ENCODE data around the gene EPGN. TPM values are rescaled to one million over a fixed set of nuclear protein-coding genes. Genes with fewer than 3 reads are reported as not detected.

The EPGN gene
- total RNA-seq, 4 donors from 2014 or later: not detected

DNA sequence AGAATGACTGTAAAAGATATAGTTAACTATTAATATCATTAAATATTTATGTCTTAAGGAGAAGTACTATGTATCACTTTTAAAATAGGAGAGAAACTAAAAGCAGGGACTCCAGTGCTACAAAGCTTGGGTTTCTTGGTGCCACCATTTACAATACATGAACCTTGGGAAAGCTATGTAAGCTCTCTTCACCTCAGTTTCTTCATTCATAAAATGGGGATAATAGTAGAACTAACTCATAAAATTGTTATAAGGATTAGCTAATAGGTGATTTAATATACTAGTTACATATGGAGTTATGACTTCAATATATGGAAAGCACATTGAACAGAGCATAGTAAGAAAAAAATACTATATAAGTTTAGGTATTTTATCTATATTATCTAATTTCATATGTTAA lies 23.7 kb downstream of the EPGN start:
- TF ChIP-seq, protein P1, sequence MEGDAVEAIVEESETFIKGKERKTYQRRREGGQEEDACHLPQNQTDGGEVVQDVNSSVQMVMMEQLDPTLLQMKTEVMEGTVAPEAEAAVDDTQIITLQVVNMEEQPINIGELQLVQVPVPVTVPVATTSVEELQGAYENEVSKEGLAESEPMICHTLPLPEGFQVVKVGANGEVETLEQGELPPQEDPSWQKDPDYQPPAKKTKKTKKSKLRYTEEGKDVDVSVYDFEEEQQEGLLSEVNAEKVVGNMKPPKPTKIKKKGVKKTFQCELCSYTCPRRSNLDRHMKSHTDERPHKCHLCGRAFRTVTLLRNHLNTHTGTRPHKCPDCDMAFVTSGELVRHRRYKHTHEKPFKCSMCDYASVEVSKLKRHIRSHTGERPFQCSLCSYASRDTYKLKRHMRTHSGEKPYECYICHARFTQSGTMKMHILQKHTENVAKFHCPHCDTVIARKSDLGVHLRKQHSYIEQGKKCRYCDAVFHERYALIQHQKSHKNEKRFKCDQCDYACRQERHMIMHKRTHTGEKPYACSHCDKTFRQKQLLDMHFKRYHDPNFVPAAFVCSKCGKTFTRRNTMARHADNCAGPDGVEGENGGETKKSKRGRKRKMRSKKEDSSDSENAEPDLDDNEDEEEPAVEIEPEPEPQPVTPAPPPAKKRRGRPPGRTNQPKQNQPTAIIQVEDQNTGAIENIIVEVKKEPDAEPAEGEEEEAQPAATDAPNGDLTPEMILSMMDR (IDR thresholded peaks at IDR 0.05; ENCODE audit: low read depth): no peak

DNA sequence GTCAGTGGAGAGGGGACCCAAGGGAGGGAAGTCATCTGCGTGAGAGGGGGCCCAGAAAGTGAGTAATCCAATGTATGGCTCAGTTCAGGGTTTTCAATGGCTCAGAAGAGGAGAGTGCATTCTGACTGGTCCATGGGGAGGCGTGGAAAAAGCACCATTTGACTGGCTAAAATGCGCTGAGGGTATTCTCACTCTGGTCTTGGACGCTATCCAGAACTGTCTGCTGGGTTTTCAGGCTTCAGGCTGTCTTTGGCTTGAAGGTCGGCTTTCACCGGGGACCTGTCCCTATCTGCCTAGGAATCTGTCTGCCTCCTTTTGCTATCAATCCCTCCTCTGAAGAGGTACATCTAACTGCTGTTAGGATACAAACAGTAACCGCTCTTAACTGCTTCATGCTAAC lies 26.4 kb downstream of the EPGN start:
- TF ChIP-seq, protein P1 (IDR thresholded peaks at IDR 0.05; ENCODE audit: low read depth): no peak

DNA sequence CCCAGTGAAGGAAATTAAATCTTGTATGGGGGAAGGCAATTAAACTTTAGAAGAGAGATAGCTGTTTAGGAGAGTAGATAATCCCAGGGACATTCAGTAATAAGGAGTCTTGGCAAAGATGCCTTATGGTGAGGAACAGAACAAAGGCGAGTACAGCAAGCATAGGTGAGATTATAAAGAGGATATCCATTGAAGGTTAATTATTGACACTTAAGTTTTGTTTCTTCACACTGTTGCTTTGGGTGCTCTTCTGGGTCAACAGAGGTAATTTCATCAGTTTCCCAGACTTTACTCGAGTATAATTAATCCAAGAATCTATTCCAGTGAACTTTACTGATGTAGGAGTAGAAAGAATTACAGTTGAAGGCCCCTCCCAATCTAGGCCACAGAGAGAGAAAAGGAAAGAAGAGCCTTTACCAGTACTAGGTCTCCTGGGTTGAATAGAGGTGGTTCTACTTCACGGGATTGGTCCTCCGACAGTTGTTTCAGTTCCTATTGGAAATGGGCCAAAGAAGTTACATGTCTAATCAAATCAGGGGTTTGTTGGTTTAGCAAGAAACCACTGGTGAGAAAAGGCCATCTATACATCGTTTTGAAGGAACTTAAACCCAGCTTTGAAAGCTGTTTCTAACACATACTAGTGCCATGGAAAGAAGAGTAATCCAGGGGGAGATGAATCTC lies 27.2 kb downstream of the EPGN start:
- TF ChIP-seq, protein P1 (IDR thresholded peaks at IDR 0.05; ENCODE audit: low read depth): no peak

DNA sequence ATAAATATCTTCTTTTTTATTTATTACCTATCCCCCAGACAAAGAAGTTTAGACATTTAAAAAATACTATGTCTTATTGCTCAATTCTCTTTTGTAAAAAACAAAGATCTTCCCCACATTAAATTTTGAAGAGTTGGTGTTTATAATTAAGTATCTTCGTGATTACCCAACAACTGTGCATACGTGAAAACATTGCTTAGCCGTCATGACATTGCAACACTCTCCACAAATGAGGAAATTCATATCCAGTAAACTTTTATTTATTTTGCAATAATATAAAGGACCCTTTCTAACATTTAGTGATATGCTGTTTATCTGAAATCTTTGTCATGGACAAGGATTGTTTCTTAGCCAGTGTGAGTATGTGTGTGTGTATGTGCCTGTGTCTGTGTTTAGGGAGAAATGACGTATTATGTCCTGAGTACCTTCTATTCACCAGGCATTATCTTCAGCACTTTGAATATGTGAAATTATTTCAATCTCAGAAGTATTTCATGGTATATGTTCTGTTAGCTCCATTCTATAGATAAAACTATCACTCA lies 30.6 kb downstream of the EPGN start:
- TF ChIP-seq, protein P1 (IDR thresholded peaks at IDR 0.05; ENCODE audit: low read depth): no peak

DNA sequence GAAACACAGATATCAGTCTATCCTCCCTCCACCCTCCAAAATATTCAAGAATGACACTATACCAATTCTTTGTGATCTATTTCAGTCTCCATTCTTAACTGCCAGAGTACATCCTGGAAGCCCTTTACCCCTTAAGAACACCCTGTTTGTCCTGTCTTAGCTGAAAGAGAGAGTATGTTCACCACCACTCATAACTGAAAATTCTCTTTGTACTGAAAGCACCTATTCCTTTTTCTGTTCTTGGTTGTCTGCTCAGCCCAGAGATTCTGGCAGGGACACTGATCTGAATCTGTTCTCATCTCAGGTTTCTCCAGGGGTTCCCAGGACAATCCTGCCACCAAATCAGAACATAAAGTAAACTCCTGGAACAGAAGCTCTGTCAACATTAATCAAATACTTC lies 31.2 kb downstream of the EPGN start:
- TF ChIP-seq, protein P1 (IDR thresholded peaks at IDR 0.05; ENCODE audit: low read depth): no peak

DNA sequence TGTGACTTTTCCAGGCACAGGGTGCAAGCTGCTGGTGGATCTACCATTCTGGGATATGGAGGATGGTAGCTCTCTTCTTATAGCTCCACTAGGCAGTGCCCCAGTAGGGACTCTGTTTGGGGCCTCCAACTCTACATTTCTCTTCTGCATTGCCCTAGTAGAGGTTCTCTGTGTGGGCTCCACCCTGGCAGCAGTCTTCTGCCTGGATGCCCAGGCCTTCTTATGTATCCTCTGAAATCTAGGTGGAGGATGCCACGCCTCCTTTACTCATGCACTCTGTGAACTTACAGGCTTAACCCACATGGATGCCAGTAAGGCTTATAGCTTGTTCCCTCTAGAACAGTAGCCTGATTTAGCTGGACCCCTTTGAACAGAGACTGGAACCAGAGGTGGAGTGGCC lies 35.8 kb downstream of the EPGN start:
- TF ChIP-seq, protein P1 (IDR thresholded peaks at IDR 0.05; ENCODE audit: low read depth): no peak

DNA sequence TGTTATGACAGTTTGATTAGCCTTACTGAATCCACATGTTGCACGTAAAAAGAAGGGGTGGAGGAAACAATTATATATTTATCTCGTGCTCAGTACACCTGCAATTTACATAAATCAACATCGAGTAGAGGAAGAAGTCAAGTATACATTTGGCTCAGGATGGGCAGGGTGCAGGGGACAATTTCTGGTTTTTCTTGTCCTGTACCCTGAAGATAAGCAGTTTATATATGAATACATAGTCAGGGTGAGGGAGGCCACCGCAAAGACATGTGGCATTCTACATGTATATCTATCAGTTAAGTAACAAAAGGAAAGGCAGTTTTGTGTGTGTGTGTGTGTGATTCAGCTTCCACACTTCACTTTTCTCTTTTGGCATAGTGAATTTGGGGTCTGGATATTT lies 45.6 kb downstream of the EPGN start:
- TF ChIP-seq, protein P1 (IDR thresholded peaks at IDR 0.05; ENCODE audit: low read depth): no peak

Data from subcutaneous adipose tissue (tissue), 4 donors.